GM12865 (cell line): Measurements from ENCODE around the gene NFE2L1.

Experiments
- DNase-seq: peaks from one replicate; pipeline ENCODE4 v3.0.0; 2010; ENCODE audit warnings: low read depth
- H3K4me3 ChIP-seq: 2 replicates; pipeline ENCODE4 v1.5.1; 2011; ENCODE audit warnings: mild to moderate bottlenecking, low read depth, low read length, control low read depth
- TF ChIP-seq, protein P1 (sequence below): IDR thresholded peaks from 2 replicates; pipeline ENCODE4 v1.5.1; 2011; ENCODE audit warnings: low read length, control low read depth, low read depth, inconsistent platforms; ENCODE audit not compliant: insufficient read depth; ENCODE audit errors: missing control alignments

The NFE2L1 gene

DNA sequence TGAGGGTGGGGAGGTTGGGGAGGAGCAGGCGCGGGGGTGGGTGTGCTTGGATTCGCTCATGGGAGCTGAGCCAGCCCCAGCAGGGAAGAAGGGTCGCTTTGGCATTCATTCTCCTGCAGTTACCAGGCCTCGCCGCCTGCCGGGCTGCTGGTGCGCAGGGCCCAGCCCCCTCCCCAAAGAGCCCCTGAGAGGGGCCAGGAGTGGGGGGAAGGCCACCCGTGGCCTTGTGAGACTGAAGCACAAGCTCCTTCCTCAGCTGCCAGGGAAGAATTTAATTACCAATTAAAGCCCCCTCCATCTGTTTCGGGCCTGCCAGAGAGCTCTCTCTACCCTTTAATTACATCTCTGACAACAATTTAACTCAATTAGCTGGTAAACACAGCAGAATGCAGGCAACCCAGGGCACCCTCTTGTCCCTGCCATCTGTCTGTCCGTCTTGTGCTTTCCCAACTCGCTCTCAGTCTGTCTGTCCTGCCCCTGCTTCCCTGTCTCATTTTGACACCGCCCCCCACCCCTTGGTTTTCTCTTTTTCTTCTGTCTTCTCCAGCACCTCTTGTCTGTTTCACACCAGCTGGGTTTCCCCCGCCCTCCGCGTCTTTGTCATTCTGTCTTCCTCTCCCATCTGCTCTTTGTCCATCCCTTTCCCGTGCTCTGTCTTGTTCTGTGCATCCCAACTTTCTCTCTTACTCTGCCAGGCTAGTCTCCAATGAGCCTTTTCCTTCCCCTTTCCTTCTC, 44.6 kb upstream of the NFE2L1 start:
- TF ChIP-seq, protein P1, sequence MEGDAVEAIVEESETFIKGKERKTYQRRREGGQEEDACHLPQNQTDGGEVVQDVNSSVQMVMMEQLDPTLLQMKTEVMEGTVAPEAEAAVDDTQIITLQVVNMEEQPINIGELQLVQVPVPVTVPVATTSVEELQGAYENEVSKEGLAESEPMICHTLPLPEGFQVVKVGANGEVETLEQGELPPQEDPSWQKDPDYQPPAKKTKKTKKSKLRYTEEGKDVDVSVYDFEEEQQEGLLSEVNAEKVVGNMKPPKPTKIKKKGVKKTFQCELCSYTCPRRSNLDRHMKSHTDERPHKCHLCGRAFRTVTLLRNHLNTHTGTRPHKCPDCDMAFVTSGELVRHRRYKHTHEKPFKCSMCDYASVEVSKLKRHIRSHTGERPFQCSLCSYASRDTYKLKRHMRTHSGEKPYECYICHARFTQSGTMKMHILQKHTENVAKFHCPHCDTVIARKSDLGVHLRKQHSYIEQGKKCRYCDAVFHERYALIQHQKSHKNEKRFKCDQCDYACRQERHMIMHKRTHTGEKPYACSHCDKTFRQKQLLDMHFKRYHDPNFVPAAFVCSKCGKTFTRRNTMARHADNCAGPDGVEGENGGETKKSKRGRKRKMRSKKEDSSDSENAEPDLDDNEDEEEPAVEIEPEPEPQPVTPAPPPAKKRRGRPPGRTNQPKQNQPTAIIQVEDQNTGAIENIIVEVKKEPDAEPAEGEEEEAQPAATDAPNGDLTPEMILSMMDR, result no peak
- DNase-seq, result peak; percentile 37
- H3K4me3 ChIP-seq, result no peak overlapping the region

DNA sequence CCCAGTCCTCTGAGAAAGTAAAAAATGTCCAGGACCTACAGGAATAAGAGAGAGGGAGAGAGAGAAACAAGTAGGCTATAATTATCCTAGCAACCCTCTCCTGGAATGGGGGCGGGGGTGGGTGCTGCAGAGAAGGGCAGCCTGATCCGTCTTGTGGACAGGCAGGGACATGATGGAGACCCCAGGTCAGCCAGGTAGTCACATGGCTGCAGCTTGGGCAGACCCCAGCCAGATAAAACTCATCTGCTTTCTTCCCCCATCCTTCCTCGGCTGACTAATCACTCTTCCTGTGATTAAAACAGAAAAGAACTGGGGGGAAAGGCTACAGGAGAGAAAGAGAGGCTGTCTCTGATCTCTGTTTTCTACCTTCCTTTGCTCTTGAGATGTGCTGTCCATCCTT, 43.2 kb upstream of the NFE2L1 start:
- DNase-seq, result no peak

DNA sequence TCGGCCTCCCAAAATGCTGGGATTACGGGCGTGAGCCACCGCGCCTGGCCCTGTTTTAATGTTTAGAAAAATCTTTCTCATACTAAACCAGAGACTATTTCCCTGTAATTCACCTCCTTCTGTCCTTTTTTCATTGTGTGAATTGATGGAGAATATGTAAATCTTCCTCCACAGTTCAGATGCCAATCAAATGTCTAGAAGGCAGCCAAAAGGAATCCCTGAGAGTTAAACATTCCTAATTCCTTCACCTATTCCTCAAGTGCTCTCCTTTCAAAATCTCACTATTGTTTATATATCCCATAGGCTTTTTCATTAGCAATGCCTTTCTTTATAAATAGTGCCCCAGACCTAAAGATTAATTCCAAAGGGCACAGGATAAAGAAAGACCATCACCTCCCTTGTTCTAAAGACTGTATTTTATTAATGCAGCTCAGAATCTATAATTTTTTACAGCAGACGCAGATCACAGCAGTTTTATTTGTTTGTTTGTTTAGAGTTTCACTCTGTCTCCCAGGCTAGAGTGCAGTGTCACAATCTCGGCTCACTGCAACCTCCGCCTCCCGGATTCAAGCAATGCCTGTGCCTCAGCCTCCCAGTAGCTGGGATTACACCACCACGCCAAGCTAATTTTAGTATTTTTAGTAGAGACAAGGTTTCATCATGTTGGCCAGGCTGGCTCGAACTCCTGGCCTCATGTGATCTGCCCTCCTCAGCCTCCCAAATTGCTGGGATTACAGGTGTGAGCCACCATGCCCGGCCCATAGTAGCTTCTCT, 41.0 kb upstream of the NFE2L1 start:
- TF ChIP-seq, protein P1, result no peak
- no peak for DNase-seq
- no peak overlapping the region for H3K4me3 ChIP-seq

More for the DNA sequence above, 43.2 kb upstream of the NFE2L1 start:
- H3K4me3 ChIP-seq, result no peak overlapping the region
- TF ChIP-seq, protein P1, result no peak

DNA sequence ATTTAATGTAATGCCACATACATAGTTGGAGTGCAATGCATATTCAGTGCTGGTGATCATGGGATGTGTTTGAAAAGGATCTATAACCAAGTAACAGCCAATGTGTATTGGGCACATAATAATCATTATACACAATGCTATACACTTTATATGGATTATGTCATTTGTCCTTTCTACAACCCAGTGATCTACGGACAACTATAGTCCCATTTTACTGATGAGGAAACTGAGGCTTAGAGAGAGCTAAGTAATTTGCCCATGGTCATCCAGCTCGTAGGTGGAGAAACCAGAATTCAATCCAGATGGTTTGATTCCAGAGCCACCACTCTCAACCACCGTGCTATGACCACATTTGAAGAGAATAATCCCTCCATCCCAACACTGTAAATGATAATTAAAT, 38.0 kb upstream of the NFE2L1 start:
- H3K4me3 ChIP-seq, result no peak overlapping the region
- TF ChIP-seq, protein P1, result no peak
- DNase-seq, result no peak

DNA sequence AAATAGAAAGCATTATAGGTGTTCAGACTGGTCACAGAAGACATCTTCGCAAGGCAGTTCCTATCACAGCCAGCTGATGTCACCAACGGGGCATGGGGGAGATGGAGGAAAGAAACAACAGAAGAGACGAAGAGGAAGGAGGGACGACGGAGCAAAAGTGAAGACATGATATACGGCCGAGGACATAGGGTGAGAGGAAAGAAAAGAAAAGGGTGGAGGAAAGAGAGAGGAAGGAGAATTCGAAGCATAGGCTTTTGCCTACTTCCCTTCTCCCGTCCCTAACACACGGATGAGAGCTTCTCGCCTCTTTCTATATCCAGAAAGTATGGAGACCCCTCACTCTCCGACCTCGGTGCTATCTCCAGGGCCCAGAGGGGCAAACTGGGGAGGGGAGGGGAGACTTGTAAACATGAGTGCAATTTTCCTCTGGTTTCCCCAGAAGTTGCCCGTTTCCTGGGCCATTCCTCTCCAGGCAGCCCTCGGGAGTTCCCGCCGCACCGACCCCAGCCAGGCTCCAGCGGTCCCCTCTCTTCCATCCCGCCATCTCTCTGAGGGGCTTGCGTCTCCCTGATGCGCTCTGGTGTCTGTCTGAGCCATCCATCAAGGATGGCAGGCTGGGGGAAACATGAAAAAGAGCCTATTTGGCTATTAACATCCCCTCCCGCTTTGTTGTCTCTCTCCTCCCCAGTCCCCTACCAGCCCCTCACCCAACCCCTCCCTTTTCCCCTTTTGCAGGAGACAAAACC, 36.6 kb upstream of the NFE2L1 start:
- peak; percentile 40 for DNase-seq
- peak overlapping the region; percentile 28 for H3K4me3 ChIP-seq
- TF ChIP-seq, protein P1, result peak; percentile 56

DNA sequence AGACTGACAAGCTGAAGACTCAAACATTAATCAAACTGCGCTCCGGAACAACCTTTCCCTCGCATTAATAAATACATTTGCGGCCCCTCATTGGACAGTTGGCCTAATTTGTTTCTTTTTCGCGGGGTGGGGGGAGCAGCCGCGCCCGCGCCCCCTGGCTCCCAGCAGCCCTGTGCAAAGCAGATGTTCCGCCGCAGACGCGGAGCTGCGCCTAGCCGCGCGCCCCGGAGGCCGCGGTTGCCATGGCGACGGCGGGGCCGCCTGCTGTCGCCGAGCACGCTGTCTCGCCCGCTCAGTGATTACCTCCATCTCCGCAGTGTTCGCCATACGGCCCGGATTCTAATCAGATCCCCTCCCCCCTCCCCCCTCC, 36.0 kb upstream of the NFE2L1 start:
- TF ChIP-seq, protein P1, result no peak
- DNase-seq, result peak; percentile 78
- H3K4me3 ChIP-seq, result peak overlapping the region; percentile 28; the same call in 1 of the 2 replicates
